ENCODE measurements around the gene PCDH15.

The PCDH15 gene

DNA sequence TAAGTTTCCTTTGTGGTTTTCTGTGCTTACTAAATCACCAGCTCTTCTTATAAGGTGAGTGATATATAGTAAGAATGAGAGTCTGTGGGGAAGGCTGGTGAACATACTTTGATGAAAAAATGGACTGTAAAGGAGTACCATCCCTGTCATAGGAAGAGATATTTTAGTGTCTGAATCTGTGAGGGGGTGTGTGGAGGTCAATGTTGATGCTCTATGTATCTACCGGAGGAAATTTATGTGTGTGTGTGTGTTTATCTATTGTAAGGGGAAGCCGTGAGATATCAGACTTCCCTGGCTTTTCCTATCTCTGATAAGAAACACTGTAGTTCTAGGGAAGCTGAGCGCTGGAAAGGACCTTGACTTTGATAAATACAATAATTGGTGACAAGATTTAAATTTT, 179.0 kb downstream of the PCDH15 start:
- H3K4me1 ChIP-seq (ENCODE audit: control insufficient read depth in 1 of 2, insufficient read depth in 2 of 2, low read length in 2 of 2): no peaks in the 10 kb centered on the region

DNA sequence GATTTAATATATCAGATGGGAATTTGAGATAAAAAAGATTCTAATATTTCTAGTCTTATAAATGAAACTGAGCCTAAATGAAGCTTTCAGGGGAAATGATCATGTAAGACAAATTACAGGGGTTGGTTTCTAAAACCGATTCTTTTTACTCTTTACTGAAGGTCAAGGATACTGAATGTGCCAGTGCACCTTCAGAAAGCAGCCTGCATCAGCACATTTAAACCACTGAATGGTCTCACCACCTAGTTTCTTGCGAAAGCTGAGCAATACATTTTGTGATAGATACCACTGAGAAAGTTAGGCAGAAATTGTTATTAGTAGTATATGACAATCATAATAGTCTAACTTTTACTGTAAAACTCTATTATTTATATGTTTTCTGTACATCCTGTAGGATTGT, 180.7 kb downstream of the PCDH15 start:
- H2BK12ac ChIP-seq (ENCODE audit: low read length): no peak overlapping the region
- H3K79me2 ChIP-seq (ENCODE audit: control insufficient read depth, insufficient read depth, low read length, poor library complexity): no peaks in the 10 kb centered on the region
- no peak overlapping the region for H4K8ac ChIP-seq (ENCODE audit: low read depth, low read length)
- no peak overlapping the region for H2AK5ac ChIP-seq (ENCODE audit: low read length)
- H3K4me2 ChIP-seq (ENCODE audit: low read length): no peak overlapping the region
- no peak overlapping the region for H4K91ac ChIP-seq (ENCODE audit: low read depth, low read length)
- H3K36me3 ChIP-seq (ENCODE audit: control insufficient read depth in 1 of 2, insufficient read depth in 2 of 2, low read length in 2 of 2): no peaks in the 10 kb centered on the region
- H3K4me1 ChIP-seq (ENCODE audit: control insufficient read depth in 1 of 2, insufficient read depth in 2 of 2, low read length in 2 of 2): no peaks in the 10 kb centered on the region
- no peak overlapping the region for H2AFZ ChIP-seq (ENCODE audit: insufficient read depth, low read length, poor library complexity)
- no peak overlapping the region for H3K23ac ChIP-seq (ENCODE audit: low read length)
- H3K79me1 ChIP-seq (ENCODE audit: low read length): no peaks in the 10 kb centered on the region
- H3K9me3 ChIP-seq (ENCODE audit: insufficient read depth, low read depth, low read length): no peaks in the 10 kb centered on the region
- WGBS (ENCODE audit: extremely low coverage, insufficient coverage, insufficient read length): no CpG with 5 or more reads among the region's 2 CpGs
- no peak overlapping the region for H3K4ac ChIP-seq (ENCODE audit: low read depth, low read length)
- H4K12ac ChIP-seq (ENCODE audit: low read depth, low read length): no peak overlapping the region
- H3K4me3 ChIP-seq (ENCODE audit: low read depth, low read length): no peak overlapping the region
- no peaks in the 10 kb centered on the region for H3K27me3 ChIP-seq (ENCODE audit: insufficient read depth, low read length)
- no peak overlapping the region for H3K27ac ChIP-seq (ENCODE audit: low read depth, low read length)
- no peak overlapping the region for H3K9ac ChIP-seq (ENCODE audit: low read length)
- DNase-seq: no peak
- H2BK120ac ChIP-seq (ENCODE audit: insufficient read depth, low read length, poor library complexity): no peak overlapping the region
- no peak overlapping the region for H3K14ac ChIP-seq (ENCODE audit: low read length)
- H3K18ac ChIP-seq (ENCODE audit: low read length): no peak overlapping the region
- no peak overlapping the region for H2BK5ac ChIP-seq (ENCODE audit: low read depth, low read length, poor library complexity)

More for the DNA sequence above, 179.0 kb downstream of the PCDH15 start:
- no peaks in the 10 kb centered on the region for H3K79me1 ChIP-seq (ENCODE audit: low read length)
- H2BK120ac ChIP-seq (ENCODE audit: insufficient read depth, low read length, poor library complexity): no peak overlapping the region
- H2BK5ac ChIP-seq (ENCODE audit: low read depth, low read length, poor library complexity): no peak overlapping the region
- no peak overlapping the region for H3K4me3 ChIP-seq (ENCODE audit: low read depth, low read length)
- no peak overlapping the region for H3K4ac ChIP-seq (ENCODE audit: low read depth, low read length)
- H2AFZ ChIP-seq (ENCODE audit: insufficient read depth, low read length, poor library complexity): no peak overlapping the region
- H4K91ac ChIP-seq (ENCODE audit: low read depth, low read length): no peak overlapping the region
- no peaks in the 10 kb centered on the region for H3K27me3 ChIP-seq (ENCODE audit: insufficient read depth, low read length)
- no peak overlapping the region for H3K23ac ChIP-seq (ENCODE audit: low read length)
- no CpG with 5 or more reads among the region's 3 CpGs for WGBS (ENCODE audit: extremely low coverage, insufficient coverage, insufficient read length)
- no peaks in the 10 kb centered on the region for H3K9me3 ChIP-seq (ENCODE audit: insufficient read depth, low read depth, low read length)
- no peak overlapping the region for H3K9ac ChIP-seq (ENCODE audit: low read length)
- no peak overlapping the region for H2BK12ac ChIP-seq (ENCODE audit: low read length)
- no peak overlapping the region for H4K8ac ChIP-seq (ENCODE audit: low read depth, low read length)
- no peak overlapping the region for H3K14ac ChIP-seq (ENCODE audit: low read length)
- no peaks in the 10 kb centered on the region for H3K79me2 ChIP-seq (ENCODE audit: control insufficient read depth, insufficient read depth, low read length, poor library complexity)
- H2AK5ac ChIP-seq (ENCODE audit: low read length): no peak overlapping the region
- no peak overlapping the region for H3K4me2 ChIP-seq (ENCODE audit: low read length)
- DNase-seq: no peak
- no peaks in the 10 kb centered on the region for H3K36me3 ChIP-seq (ENCODE audit: control insufficient read depth in 1 of 2, insufficient read depth in 2 of 2, low read length in 2 of 2)
- H4K12ac ChIP-seq (ENCODE audit: low read depth, low read length): no peak overlapping the region
- H3K27ac ChIP-seq (ENCODE audit: low read depth, low read length): no peak overlapping the region
- H3K18ac ChIP-seq (ENCODE audit: low read length): no peak overlapping the region

DNA sequence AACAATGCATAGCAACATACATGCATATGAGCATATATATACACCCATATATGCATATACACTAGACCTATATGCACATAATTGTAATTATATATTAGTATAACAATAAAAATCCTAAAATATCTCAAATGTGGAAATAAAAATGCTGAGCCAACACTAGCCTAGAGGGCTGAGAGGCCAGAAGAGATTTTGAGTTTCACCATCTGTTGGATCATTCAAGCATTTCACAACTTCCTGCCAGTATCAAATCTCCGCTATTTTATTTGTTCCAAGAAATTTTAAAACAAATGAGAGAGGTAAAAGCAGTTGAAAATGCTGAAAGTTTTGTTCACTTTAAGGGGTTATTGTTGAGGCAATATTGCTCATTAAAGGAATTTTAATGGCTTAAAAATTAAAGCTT, 187.0 kb downstream of the PCDH15 start:
- Histone ChIP-seq H3K4ac (ENCODE audit: low read depth, low read length) (no peak overlapping the region), H2AFZ (ENCODE audit: insufficient read depth, low read length, poor library complexity) (no peak overlapping the region), H2BK120ac (ENCODE audit: insufficient read depth, low read length, poor library complexity) (no peak overlapping the region), H2BK12ac (ENCODE audit: low read length) (no peak overlapping the region), H3K27me3 (ENCODE audit: insufficient read depth, low read length) (no peaks in the 10 kb centered on the region), H4K12ac (ENCODE audit: low read depth, low read length) (no peak overlapping the region), H3K27ac (ENCODE audit: low read depth, low read length) (no peak overlapping the region), H3K23ac (ENCODE audit: low read length) (no peak overlapping the region), H3K79me2 (ENCODE audit: control insufficient read depth, insufficient read depth, low read length, poor library complexity) (no peaks in the 10 kb centered on the region), H3K4me1 (ENCODE audit: control insufficient read depth in 1 of 2, insufficient read depth in 2 of 2, low read length in 2 of 2) (no peaks in the 10 kb centered on the region), H3K14ac (ENCODE audit: low read length) (no peak overlapping the region), H3K36me3 (ENCODE audit: control insufficient read depth in 1 of 2, insufficient read depth in 2 of 2, low read length in 2 of 2) (no peaks in the 10 kb centered on the region), H3K4me2 (ENCODE audit: low read length) (no peak overlapping the region), H2BK5ac (ENCODE audit: low read depth, low read length, poor library complexity) (no peak overlapping the region), H3K9ac (ENCODE audit: low read length) (no peak overlapping the region), H4K8ac (ENCODE audit: low read depth, low read length) (no peak overlapping the region), H3K9me3 (ENCODE audit: insufficient read depth, low read depth, low read length) (no peaks in the 10 kb centered on the region), H3K79me1 (ENCODE audit: low read length) (no peaks in the 10 kb centered on the region), H2AK5ac (ENCODE audit: low read length) (no peak overlapping the region), H4K91ac (ENCODE audit: low read depth, low read length) (no peak overlapping the region), H3K4me3 (ENCODE audit: low read depth, low read length) (no peak overlapping the region), H3K18ac (ENCODE audit: low read length) (no peak overlapping the region)
- no peak for DNase-seq
- no CpG with 5 or more reads among the region's 1 CpG for WGBS (ENCODE audit: extremely low coverage, insufficient coverage, insufficient read length)

DNA sequence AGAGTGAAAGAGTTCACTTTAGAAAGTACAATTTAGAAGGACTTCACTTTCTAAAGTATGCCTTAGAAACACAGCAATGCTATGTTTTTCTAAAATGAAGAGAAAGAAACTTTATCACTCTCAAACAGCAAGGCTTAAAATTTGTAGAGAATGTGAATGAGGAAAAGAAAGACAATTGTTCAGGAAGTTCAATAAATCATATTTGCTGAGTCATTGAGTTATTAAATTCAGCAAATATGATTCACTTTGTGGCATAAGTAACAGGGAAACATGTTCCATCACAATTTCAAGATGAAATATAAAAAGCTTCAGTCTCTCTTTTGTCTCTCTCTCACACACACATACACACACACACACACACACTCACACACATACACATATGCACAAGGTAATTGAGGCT, 187.9 kb downstream of the PCDH15 start:
- no peak overlapping the region for H4K91ac ChIP-seq (ENCODE audit: low read depth, low read length)
- H3K23ac ChIP-seq (ENCODE audit: low read length): no peak overlapping the region
- DNase-seq: no peak
- no peak overlapping the region for H2AK5ac ChIP-seq (ENCODE audit: low read length)
- H3K9ac ChIP-seq (ENCODE audit: low read length): no peak overlapping the region
- no peak overlapping the region for H2AFZ ChIP-seq (ENCODE audit: insufficient read depth, low read length, poor library complexity)
- no peaks in the 10 kb centered on the region for H3K4me1 ChIP-seq (ENCODE audit: control insufficient read depth in 1 of 2, insufficient read depth in 2 of 2, low read length in 2 of 2)
- H3K4me2 ChIP-seq (ENCODE audit: low read length): no peak overlapping the region
- no peaks in the 10 kb centered on the region for H3K9me3 ChIP-seq (ENCODE audit: insufficient read depth, low read depth, low read length)
- H2BK120ac ChIP-seq (ENCODE audit: insufficient read depth, low read length, poor library complexity): no peak overlapping the region
- H3K79me1 ChIP-seq (ENCODE audit: low read length): no peaks in the 10 kb centered on the region
- H3K27me3 ChIP-seq (ENCODE audit: insufficient read depth, low read length): no peaks in the 10 kb centered on the region
- no peak overlapping the region for H3K4me3 ChIP-seq (ENCODE audit: low read depth, low read length)
- H4K8ac ChIP-seq (ENCODE audit: low read depth, low read length): no peak overlapping the region
- no peak overlapping the region for H2BK5ac ChIP-seq (ENCODE audit: low read depth, low read length, poor library complexity)
- H3K27ac ChIP-seq (ENCODE audit: low read depth, low read length): no peak overlapping the region
- no peak overlapping the region for H3K18ac ChIP-seq (ENCODE audit: low read length)
- H3K79me2 ChIP-seq (ENCODE audit: control insufficient read depth, insufficient read depth, low read length, poor library complexity): no peaks in the 10 kb centered on the region
- H2BK12ac ChIP-seq (ENCODE audit: low read length): no peak overlapping the region
- no peak overlapping the region for H3K14ac ChIP-seq (ENCODE audit: low read length)
- H3K4ac ChIP-seq (ENCODE audit: low read depth, low read length): no peak overlapping the region
- no peaks in the 10 kb centered on the region for H3K36me3 ChIP-seq (ENCODE audit: control insufficient read depth in 1 of 2, insufficient read depth in 2 of 2, low read length in 2 of 2)
- no peak overlapping the region for H4K12ac ChIP-seq (ENCODE audit: low read depth, low read length)

DNA sequence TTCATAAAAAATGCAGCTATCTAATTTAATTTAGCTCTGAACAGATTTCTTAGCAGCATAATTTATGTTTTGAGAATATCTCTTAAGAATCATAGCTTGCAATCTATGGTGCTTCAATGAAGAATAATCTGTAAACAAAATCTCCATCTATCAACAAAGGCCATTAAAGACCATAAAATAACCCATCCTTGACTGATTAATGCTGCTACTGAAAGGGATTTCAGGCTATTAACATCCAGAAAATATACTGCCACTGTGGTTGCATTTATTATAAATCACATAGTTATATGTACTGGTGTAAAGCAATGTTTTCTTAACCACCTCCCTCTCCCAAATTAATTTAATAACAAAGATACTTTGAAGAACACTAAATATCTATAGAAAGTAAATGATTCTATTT, 191.6 kb downstream of the PCDH15 start:
- Histone ChIP-seq H3K4me3 (ENCODE audit: low read depth, low read length) (no peak overlapping the region), H3K4me1 (ENCODE audit: control insufficient read depth in 1 of 2, insufficient read depth in 2 of 2, low read length in 2 of 2) (no peaks in the 10 kb centered on the region), H3K36me3 (ENCODE audit: control insufficient read depth in 1 of 2, insufficient read depth in 2 of 2, low read length in 2 of 2) (no peaks in the 10 kb centered on the region), H2BK12ac (ENCODE audit: low read length) (no peak overlapping the region), H3K18ac (ENCODE audit: low read length) (no peak overlapping the region), H3K4me2 (ENCODE audit: low read length) (no peak overlapping the region), H3K27me3 (ENCODE audit: insufficient read depth, low read length) (no peaks in the 10 kb centered on the region), H3K79me2 (ENCODE audit: control insufficient read depth, insufficient read depth, low read length, poor library complexity) (no peaks in the 10 kb centered on the region), H4K8ac (ENCODE audit: low read depth, low read length) (no peak overlapping the region), H4K12ac (ENCODE audit: low read depth, low read length) (no peak overlapping the region), H3K27ac (ENCODE audit: low read depth, low read length) (no peak overlapping the region), H3K23ac (ENCODE audit: low read length) (no peak overlapping the region), H3K9ac (ENCODE audit: low read length) (no peak overlapping the region), H4K91ac (ENCODE audit: low read depth, low read length) (no peak overlapping the region), H3K79me1 (ENCODE audit: low read length) (no peaks in the 10 kb centered on the region), H3K9me3 (ENCODE audit: insufficient read depth, low read depth, low read length) (no peaks in the 10 kb centered on the region), H2BK120ac (ENCODE audit: insufficient read depth, low read length, poor library complexity) (no peak overlapping the region), H3K4ac (ENCODE audit: low read depth, low read length) (no peak overlapping the region), H2BK5ac (ENCODE audit: low read depth, low read length, poor library complexity) (no peak overlapping the region), H2AFZ (ENCODE audit: insufficient read depth, low read length, poor library complexity) (no peak overlapping the region), H2AK5ac (ENCODE audit: low read length) (no peak overlapping the region), H3K14ac (ENCODE audit: low read length) (no peak overlapping the region)
- DNase-seq: no peak

Data from trophoblast cell (in vitro differentiated cells and primary cell).